ENCODE measurements around the gene CAMK1D.
"Not testable (repeated sequence)": the region's sequence is repeated elsewhere in the genome, so short reads cannot be mapped to it uniquely, and the experiment has no call there.

CAMK1D gene

GRCh38 chr10:12796401-12797160, 447.2 kb downstream of the CAMK1D start:
- DNase-seq (ENCODE audit: low read depth), result no peak

GRCh38 chr10:12797471-12798262, 448.3 kb downstream of the CAMK1D start:
- DNase-seq (ENCODE audit: low read depth), result no peak

GRCh38 chr10:12799144-12799543, 449.8 kb downstream of the CAMK1D start:
- no peak for DNase-seq (ENCODE audit: low read depth)

GRCh38 chr10:12799714-12800113, 450.4 kb downstream of the CAMK1D start:
- no peak for DNase-seq (ENCODE audit: low read depth)

GRCh38 chr10:12800302-12800701, 451.0 kb downstream of the CAMK1D start:
- DNase-seq (ENCODE audit: low read depth), result no peak

GRCh38 chr10:12801214-12802087, 452.1 kb downstream of the CAMK1D start:
- DNase-seq (ENCODE audit: low read depth), result no peak

- DNase-seq (ENCODE audit: low read depth), result no peak
These were observed 454.4 kb downstream of the CAMK1D start for GRCh38 chr10:12803776-12804175.

- no peak for DNase-seq (ENCODE audit: low read depth)
These were observed 457.1 kb downstream of the CAMK1D start for GRCh38 chr10:12806228-12807095.

GRCh38 chr10:12807096-12807755, 457.9 kb downstream of the CAMK1D start:
- no peak for DNase-seq (ENCODE audit: low read depth)

GRCh38 chr10:12808014-12808613, 458.8 kb downstream of the CAMK1D start:
- no peak for DNase-seq (ENCODE audit: low read depth)

GRCh38 chr10:12810046-12810445, 460.7 kb downstream of the CAMK1D start:
- DNase-seq (ENCODE audit: low read depth), result not testable (repeated sequence)

GRCh38 chr10:12811826-12812225, 462.5 kb downstream of the CAMK1D start:
- no peak for DNase-seq (ENCODE audit: low read depth)

GRCh38 chr10:12812571-12812970, 463.2 kb downstream of the CAMK1D start:
- DNase-seq (ENCODE audit: low read depth), result no peak

GRCh38 chr10:12814166-12814565, 464.8 kb downstream of the CAMK1D start:
- no peak for DNase-seq (ENCODE audit: low read depth)

- DNase-seq (ENCODE audit: low read depth), result no peak
These were observed 469.7 kb downstream of the CAMK1D start for GRCh38 chr10:12819071-12819470.

- DNase-seq (ENCODE audit: low read depth), result no peak
These were observed 470.3 kb downstream of the CAMK1D start for GRCh38 chr10:12819656-12820055.

GRCh38 chr10:12822126-12822892, 473.0 kb downstream of the CAMK1D start:
- DNase-seq (ENCODE audit: low read depth), result no peak

- DNase-seq (ENCODE audit: low read depth), result no peak
These were observed 473.5 kb downstream of the CAMK1D start for GRCh38 chr10:12822893-12823170.

GRCh38 chr10:12823328-12823727, 474.0 kb downstream of the CAMK1D start:
- no peak for DNase-seq (ENCODE audit: low read depth)
